GM10847 (cell line): Measurements from ENCODE around the gene CATSPERE.

Experiments used
- POLR2A ChIP-seq: IDR thresholded peaks from 2 replicates; pipeline ENCODE4 v1.6.1; 2011; ENCODE audit not compliant: insufficient read length; ENCODE audit errors: extremely low read depth

The CATSPERE gene

DNA sequence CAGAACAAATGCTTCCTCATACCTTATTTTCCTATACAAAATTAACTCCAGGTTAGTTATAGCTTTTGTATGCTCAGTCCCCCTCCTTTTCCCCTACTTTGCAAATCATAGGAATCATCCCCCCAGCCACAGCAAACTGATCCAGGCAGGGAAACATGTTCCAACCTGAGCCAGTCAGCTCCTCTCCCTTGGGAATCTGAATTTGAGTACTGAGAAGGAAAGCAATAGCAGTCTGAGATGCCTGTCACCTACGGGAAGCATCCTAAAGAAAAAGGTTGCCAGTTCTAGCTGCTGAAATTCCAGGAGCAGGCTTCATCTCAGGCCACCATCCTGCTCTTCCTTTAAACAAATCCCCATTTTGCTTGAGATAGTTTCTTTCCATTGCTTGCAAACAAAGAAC lies 16.2 kb upstream of the CATSPERE start:
- TF ChIP-seq POLR2A, result no peak

- TF ChIP-seq POLR2A, result no peak
Measured at GRCh38 chr1:244445320-244446181, 15.5 kb upstream of the CATSPERE start.

DNA sequence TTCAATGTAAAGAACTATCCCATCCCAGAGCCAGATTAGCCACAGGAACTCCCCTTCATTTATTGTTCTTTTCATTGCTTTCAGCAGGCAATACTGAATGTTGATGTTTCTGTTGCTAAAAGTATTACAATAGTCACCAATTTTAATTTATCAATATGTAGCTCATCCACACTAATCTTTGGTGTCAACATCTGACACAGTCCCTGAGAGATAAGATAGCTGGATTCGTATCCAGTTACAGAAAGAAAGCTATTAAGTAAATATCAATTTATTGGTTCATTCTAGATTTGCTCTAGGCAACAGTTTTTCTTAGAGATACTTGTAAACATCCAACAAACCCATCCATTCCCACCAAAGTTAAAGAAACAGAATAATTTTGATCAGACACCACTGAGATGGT lies 14.0 kb upstream of the CATSPERE start:
- no peak for TF ChIP-seq POLR2A

DNA sequence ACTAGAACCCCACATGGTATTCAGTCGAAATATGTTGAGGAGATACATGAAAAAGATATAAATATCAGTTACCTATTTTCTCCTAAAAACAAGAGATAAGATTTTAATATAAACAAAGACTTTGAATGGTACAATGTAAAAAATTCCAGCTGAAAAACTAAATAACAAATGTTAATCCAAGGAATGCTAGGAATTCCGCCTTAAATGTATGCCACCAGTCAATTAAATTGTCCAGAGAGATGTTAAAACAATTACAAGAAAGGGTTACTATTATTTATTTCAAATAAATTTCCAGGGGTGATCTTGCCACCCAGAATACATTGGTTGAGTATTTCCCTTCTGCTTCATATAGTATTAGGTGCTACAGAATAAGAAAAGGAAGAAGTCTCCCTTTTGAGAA lies 13.5 kb upstream of the CATSPERE start:
- TF ChIP-seq POLR2A, result no peak

DNA sequence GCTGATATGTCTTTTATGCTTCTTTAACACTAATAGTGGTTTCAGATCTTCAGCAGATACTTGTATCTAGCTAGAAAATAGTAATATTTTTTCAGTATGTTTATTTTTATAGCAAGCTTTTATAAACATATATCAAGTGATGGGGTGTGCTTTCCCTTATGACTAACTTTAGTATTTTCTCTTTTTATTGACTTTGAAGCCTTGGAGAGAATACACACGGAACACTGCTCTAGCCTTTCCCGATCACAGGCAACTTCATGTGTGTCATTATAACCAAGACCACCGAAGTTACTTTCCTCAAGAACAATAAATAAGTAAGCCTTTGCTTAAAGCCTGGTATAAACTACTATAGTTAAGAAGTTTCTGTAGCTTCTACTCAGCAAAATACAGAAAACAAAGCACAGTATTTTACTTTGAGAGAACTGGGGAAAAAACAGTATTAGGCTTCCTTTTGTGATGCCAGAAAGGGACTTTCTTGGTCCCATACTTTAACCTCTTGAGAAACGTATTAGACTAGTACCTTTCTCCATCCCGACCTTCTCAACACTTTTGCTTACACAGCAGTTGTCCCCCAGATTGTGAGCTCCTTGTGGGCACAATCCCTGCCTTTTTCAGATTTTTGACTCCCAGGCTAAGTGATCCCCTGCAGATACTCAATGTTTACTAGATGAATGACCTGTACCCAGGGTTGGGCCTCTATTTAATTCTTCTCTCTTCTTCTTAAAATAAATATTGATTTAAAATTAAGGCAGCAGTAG lies 12.6 kb upstream of the CATSPERE start:
- TF ChIP-seq POLR2A, result no peak

- no peak for TF ChIP-seq POLR2A
Measured at GRCh38 chr1:244449936-244450508, 11.1 kb upstream of the CATSPERE start.

GRCh38 chr1:244450597-244451538 lies 10.2 kb upstream of the CATSPERE start:
- TF ChIP-seq POLR2A, result peak; percentile 31

- peak; percentile 89 for TF ChIP-seq POLR2A
Measured at GRCh38 chr1:244451539-244451950, 9.5 kb upstream of the CATSPERE start, which contains the start of gene ADSS2. Gene ADSS2 (minus strand): TSS chr1:244451909. CDS start chr1:244451817, 92 bp downstream.

DNA sequence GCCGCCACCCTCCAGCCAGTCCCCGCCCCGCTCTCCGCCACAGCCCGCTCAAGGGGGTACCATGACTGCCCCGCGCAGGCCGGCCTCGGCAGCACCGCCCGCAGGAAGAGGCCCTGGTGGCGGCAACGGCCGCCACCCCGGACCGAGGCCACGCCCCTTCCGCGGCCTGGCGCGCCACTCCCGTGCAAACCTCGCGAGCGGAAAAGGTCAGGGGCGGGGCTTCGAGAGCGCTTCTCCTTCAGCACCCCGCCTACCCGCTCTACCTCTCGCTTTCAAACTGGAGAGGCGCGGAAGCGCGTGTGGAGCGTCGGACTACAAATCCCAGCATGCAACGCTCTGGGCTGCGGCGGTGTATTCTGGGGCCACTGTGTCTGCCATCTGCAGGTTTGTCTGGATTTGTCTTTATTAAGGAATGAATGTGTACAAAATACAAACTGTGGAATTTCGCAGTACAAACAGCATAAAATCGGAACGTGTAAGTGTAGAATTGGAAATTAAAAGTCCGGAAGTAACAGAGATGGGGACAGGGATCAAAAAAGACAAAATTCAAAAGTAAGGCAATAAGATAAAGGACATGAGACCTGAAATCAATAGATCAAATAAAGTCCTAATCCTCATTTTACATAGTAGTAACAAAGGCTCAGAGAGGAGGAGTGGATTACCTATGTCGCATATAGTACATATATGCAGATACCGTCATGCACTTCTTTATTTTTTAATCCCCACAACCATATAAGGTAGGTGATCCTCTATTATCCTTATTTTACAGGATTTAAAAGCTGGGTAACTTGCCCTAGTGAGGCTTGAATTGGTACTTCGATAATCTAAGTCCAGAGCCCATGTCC lies 8.9 kb upstream of the CATSPERE start:
- no peak for TF ChIP-seq POLR2A

DNA sequence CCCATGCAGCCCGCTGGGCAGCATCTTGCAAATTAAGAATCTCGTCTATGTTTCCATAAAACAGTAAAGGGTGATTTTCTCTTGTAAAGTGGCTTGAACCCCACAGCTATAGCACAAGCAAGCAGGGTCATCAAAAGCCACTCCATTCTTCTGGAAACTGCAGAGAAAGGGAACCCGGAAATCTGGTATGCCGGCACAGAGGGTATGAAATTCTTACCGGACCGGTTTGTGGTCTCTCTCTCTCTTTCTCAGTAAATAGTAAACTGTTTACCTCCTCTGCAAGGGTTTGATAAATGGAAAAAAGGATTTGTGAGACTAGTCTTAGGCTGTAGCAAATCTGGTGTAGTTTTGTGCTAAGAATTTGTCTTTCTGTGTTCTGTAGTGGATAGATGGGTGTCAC lies 6.7 kb upstream of the CATSPERE start:
- TF ChIP-seq POLR2A, result no peak

GRCh38 chr1:244456586-244456985 lies 4.5 kb upstream of the CATSPERE start:
- TF ChIP-seq POLR2A, result no peak

DNA sequence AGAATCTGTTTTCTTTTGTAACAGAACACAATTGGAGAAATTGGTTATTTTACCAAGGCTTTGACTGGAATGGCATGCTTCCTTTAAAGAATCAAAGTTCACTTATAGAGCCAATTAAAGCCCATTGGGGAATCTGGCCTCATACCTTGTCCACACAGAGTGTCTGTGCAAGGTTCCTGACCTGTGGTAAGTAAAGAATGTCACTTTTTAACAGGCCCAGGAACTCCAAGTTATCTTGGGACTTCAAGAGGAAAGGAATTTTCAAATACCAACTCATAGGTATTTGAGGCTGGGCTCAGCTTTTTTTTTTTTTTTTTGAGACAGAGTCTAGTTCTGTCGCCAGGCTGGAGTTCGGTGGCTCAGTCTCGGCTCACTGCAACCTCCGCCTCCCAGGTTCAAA lies 2.3 kb upstream of the CATSPERE start:
- TF ChIP-seq POLR2A, result no peak

DNA sequence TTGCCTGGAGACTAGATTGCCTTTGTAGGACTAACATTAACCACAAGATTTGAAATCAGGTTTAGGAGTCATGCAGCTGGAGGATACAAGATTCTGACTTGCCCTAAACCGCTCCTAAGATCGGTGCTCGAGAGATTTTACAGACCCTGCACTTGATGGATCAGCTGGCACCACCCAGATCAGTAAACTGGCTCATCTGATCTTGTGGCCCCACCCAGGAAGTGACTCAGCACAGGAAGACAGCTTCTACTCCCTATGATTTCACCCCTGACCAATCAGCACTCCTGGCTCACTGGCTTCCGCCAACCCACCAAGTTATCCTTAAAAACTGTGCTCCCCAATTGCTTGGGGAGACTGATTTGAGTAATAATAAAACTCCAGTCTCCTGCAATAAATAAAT lies 876 bp upstream of the CATSPERE start:
- no peak for TF ChIP-seq POLR2A

- no peak for TF ChIP-seq POLR2A
Measured at GRCh38 chr1:244466724-244467123, 5.7 kb downstream of the CATSPERE start.
